NOMO-1 (cell line): ENCODE data around the gene HDDC3.
"Not testable (repeated sequence)": the region's sequence is repeated elsewhere in the genome, so short reads cannot be mapped to it uniquely, and the experiment has no call there.

Experiments
- DNase-seq, 2 experiments: peaks; one replicate each; lab custom pipeline; 2025; ENCODE audit not compliant: unreplicated experiment in 2 of 2; lab: John Stamatoyannopoulos, UW

HDDC3 gene

DNA sequence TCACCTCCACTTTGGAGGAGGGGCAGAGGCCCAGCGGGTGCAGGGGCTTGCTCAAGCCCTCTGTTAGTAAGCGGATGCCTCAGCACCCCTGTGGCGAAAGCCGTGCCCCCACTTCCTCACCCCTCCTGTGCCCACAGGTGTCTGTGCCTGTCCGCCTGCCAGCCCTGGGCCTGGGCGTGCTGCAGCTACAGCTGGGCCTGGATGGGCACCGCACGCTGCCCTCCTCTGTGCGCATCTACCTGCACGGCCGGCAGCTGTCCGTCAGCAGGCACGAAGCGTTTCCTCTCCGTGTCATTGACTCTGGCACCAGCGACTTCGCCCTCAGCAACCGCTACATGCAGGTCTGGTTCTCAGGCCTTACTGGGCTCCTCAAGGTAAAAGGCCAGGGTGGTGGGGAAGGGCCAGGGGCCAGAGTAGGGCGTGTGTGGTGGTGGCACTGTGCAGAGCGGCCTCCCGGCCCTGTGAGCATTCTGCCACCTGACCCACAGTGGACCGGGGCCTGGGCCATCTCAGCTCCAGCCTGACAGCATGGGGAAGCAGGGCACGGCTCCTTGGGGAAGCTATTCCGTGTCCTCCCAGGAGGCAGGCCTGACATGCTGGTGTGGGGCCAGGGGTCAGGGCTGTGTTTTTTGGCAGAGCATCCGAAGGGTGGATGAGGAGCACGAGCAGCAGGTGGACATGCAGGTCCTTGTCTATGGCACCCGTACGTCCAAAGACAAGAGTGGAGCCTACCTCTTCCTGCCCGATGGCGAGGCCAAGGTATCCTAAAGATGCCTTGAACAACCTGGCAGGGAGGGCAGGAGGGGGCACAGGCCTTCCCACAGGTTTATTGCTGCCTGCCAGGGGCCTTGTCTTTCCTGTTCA, 20.2 kb downstream of the HDDC3 start:
- no peak for DNase-seq

GRCh38 chr15:90911302-90911623, 21.1 kb downstream of the HDDC3 start:
- no peak for DNase-seq

DNA sequence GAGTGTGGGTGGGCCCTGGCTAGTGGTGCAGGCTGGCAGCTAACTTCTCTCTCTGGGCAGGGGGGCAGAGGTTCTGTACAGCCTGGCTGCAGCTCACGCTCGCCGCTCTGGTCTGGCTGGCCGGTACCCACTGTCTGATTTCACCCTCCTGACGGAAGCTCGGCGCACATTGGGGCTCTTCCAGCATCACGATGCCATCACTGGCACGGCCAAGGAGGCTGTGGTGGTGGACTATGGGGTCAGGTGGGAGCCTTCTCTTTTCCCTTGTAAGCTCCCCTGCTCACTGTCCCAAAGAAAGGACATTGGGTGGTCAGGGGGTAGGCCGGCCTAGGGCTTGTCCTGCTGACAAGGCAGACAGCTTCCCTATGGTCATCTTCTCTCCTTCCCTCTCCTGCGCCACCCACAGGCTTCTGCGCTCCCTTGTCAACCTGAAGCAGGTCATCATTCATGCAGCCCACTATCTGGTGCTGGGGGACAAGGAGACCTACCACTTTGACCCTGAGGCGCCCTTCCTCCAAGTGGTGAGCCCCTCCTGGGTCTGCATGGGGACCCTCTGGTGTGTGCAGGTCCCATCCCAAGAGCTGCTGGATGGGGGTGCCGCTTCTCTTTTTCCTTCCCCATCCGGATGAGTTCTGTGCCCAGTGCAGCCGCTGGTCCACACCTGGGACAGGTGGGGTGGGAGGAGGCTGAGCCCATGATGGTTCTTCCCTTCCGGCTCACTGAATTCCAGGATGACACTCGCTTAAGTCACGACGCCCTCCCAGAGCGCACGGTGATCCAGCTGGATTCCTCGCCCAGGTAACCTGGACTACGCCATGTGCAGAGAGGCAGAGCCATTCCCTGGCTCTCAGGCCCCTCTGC, 21.7 kb downstream of the HDDC3 start:
- DNase-seq: no peak

GRCh38 chr15:90909976-90910375, 22.4 kb downstream of the HDDC3 start:
- no peak for DNase-seq

GRCh38 chr15:90909449-90909848, 22.9 kb downstream of the HDDC3 start:
- not testable (repeated sequence) for DNase-seq

DNA sequence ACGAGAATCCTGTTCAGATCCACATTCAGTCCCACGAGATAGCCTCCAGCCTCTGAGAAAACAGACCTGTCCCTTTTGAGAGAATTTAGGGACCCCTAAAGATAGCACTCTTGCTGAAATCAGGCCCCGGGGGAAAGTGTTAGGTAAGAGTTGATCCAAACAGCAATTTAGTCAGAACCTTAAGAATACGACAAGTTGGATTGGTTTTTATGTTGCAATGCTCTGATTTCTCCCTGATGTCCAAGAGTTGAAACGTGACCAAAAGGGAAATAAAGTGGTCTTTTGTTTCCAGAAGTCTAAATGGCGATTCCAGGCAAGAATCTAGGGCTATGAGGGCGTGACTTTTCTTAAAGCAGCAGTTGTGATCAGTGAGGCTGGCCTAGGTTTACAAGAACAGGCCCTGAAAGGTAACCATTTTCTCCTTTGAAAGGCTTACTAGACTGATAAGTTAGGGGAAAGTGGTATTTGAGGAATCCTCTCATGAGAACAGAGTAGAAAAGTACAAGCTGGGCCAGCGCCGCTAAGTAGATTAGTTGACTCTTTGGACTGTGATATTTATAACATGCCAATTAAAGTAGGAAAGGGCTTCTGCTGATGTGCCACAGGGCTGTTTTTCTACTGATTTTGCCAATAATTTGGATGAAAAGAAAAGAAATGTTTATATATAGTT, 24.4 kb downstream of the HDDC3 start:
- no peak for DNase-seq

DNA sequence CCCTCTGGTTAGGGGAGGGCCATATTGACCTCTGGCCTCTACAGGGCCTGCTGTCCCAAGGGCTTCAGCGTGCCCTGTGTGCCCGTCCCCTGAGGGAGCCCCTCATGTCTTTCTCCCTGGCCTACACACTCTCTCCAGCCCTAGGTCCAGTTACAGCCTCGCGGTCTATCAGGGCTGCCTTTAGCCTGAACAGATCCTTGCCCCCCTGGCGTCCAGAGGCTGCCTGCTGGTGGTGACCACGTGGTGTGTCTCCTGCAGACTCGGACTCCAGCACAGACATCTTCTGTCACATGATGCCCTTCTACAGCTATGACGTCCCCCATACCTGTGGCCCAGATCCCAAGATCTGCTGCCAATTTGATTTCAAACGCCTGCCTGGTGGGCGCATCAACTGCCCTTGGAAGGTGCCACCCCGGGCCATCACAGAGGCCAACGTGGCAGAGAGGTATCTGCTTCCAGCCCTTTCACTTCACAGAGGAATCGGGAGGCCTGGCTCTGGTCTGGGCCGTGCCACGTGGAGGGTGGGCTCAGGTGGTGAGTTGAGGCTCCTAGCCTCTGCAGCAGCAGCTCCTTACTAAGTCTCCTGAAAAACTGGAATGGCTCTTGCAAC, 25.2 kb downstream of the HDDC3 start:
- DNase-seq: no peak

DNA sequence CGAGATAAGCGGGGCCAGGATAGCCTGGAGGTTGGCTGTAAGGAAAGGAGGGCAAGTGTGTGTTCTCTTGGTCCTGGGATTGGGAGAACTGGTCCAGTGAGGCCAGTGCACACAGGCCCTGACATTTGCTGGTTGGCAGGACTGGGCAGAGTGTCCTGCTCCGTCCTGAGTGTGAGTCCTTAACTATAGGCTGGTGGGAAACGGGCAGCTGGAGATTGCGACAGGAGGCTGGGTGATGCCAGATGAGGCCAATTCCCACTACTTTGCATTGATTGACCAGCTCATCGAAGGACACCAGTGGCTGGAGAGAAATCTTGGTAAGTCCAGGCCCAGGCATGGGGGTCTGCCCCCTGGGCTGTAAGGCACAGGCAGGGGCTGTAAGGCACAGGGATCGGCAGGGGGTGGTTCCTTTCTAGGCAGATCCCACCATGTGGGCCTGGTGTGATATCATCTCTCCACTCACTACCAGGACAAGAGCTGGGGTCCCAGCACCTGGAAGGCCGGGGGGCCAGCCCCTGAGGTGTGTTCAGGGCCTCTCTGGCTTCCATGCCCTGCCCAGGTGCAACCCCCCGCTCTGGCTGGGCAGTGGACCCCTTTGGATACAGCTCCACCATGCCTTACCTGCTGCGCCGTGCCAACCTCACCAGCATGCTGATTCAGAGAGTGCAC, 26.0 kb downstream of the HDDC3 start:
- no peak for DNase-seq

GRCh38 chr15:90905306-90906180, 26.8 kb downstream of the HDDC3 start:
- DNase-seq: no peak

- DNase-seq: no peak
These were observed 27.6 kb downstream of the HDDC3 start for GRCh38 chr15:90904746-90905145.

- no peak for DNase-seq
These were observed 28.4 kb downstream of the HDDC3 start for GRCh38 chr15:90903733-90904536.

GRCh38 chr15:90902840-90903732, 29.3 kb downstream of the HDDC3 start, which contains the start of gene MAN2A2:
Gene MAN2A2 (plus strand): TSS chr15:90903302. CDS start chr15:90904208, 906 bp downstream.
- peak; percentile 56 to 59 for DNase-seq

GRCh38 chr15:90902040-90902839, 30.1 kb downstream of the HDDC3 start:
- DNase-seq: peak; percentile 77 to 78

DNA sequence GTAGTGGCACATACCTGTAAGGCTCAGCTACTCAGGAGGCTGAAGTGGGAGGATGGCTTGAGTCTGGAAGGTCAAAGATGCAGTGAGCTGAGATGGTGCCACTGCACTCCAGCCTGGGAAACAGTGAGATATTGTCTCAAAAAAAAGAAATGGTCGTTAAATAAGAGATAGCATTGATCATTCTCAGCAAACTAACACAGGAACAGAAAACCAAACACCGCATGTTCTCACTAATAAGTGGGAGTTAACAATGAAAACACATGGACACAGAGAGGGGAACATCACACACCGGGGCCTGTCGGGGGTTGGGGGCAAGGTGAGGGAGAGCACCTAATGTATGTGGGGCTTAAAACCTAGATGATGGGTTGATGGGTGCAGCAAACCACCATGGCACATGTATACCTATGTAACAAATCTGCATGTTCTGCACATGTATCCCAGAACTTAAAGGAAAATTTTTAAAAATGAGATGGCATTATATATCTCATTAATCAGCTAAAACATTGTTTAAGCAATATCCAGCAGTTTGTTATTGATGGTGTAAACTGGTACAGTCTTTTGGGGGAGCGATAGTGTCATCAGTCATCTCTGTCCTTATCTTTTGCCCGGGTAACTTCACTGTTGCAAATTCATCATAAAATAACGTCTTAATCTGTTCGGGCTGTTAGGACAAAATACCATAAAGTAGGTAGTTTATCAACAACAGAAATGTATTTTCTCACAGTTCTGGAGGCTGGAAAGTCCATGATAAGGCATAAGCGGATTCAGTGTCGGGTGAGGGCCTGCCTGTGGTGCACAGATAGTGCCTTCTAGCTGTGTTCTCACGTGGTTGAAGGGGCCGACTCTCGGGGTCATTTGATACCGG, 30.9 kb downstream of the HDDC3 start:
- no peak for DNase-seq

- peak; percentile 59 to 95 for DNase-seq
These were observed 35.2 kb downstream of the HDDC3 start for GRCh38 chr15:90897131-90897655.
